Fibroblast of lung (primary cell): ENCODE results near the gene RPL22.

Source experiments
- CTCF ChIP-seq, 2 donors: IDR thresholded peaks in 1 of 2; conservative IDR thresholded peaks in 1 of 2; 1 replicate in 1 of 2; 2 replicates in 1 of 2; pipeline ENCODE4 v1.5.1; 2011 to 2012; ENCODE audit warnings: low read length in 2 of 2, control low read depth in 1 of 2, inconsistent platforms in 1 of 2, low read depth in 1 of 2, mild to moderate bottlenecking in 1 of 2
- EZH2 ChIP-seq: IDR thresholded peaks from 2 replicates; pipeline ENCODE4 v1.5.1; 2012; ENCODE audit warnings: low read length, control low read depth, mild to moderate bottlenecking; ENCODE audit errors: missing control alignments

GRCh38 chr1:6163973-6164617 is 35.3 kb downstream of the RPL22 start:
- no peak for TF ChIP-seq EZH2
- no peak for TF ChIP-seq CTCF (conservative IDR thresholded peaks at IDR 0.05 in 1 of 2, IDR thresholded peaks at IDR 0.05 in 1 of 2; ENCODE audit: low read depth in 1 of 2, low read length in 2 of 2)
